Renal cortical epithelial cell (primary cell): Measurements from ENCODE around the gene ATAD3B. TPM values are rescaled to one million over a fixed set of nuclear protein-coding genes. Genes with fewer than 3 reads are reported as not detected.
"Not testable (repeated sequence)": the region's sequence is repeated elsewhere in the genome, so short reads cannot be mapped to it uniquely, and the experiment has no call there.

ENCODE experiments used
- DNase-seq: peaks from one replicate; pipeline ENCODE4 v3.0.0-alpha.2; 2011; ENCODE audit warnings: low read depth
- total RNA-seq: library from RNA; depleted of rRNA; stranded (reverse); fragments of >200 nt; gene quantifications from 2 replicates; pipeline ENCODE4 v1.2.3, GENCODE V29; 2014

The ATAD3B gene
- total RNA-seq, 1 donor from 2014 or later, result 12.2 TPM

DNA sequence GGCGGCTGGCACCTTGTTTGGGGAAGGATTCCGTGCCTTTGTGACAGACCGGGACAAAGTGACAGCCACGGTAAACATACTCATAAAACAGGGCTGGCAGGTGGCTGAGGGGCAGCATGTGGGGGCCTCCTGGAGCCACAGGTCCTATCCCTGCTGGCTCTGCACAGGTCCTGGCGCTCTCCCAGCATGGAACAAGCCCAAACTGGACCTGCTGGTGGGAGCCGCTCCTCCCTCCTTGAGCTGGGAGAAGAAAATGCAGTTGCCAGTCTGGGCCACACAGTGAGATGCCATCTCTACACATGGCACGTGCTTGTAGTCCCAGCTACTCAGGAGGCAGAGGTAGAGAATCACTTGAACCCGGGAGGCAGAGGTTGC lies 19.2 kb upstream of the ATAD3B start:
- not testable (repeated sequence) for DNase-seq

GRCh38 chr1:1452882-1453281 lies 18.7 kb upstream of the ATAD3B start:
- DNase-seq, result no peak

DNA sequence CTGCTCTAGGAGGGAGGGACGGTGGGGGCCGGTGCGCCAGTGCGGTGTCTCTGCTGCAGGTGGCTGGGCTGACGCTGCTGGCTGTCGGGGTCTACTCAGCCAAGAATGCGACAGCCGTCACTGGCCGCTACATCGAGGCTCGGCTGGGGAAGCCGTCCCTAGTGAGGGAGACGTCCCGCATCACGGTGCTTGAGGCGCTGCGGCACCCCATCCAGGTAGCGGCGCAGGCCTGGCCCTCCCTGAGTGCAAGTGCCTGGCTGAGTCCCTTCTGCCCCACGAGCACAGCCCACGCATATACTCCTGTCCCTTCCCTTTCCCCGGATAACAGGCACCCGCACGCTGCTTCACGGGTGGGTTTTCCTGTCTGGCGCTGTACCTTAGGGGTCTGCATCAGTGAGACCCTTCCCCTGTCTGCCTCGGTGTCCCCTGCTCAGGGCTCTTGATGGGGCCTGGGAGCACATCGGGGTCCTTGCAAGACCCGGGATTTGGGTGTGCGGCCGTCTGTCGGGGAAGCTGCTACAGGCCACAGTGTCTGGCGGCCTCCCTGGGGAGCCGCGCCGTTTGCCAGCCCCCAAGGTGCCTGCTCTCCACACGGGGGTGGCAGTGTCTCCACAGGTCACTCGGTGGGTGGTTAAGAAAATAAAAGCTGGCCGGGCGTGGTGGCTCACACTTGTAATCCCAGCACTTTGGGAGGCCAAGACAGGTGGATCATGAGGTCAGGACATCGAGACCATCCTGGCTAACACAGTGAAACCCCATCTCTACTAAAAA lies 17.1 kb upstream of the ATAD3B start:
- not testable (repeated sequence) for DNase-seq

- no peak for DNase-seq
Observed at GRCh38 chr1:1455366-1455884, 16.1 kb upstream of the ATAD3B start.

- DNase-seq, result not testable (repeated sequence)
Observed at GRCh38 chr1:1455934-1456333, 15.6 kb upstream of the ATAD3B start.

DNA sequence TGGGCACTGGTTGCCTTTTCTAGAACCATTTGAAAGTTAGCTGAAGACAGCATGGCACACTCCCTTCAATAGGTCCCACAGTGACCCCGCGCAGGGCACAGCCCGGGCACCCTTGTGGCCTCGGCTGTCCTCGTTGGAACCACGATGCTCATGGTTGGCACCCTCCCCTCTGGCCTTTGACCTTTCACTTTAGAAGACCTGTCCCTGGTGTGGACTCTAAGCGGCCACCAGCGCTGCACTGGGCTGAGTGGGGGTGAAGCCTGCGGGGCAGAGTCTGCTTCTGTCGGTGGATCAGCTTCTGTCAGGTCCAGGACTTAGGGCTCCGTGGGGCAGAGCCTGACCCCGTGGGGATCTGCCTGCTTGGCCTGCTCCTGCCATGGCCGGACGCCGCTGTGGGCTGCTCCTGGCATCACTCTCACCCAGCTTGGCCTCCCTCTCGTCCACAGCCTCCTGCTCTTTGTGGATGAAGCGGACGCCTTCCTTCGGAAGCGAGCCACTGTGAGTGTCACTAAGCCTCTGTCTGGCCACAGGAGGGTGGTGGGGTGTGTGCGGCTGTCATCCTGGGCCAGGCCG lies 14.8 kb upstream of the ATAD3B start:
- DNase-seq, result not testable (repeated sequence)

GRCh38 chr1:1459156-1459555 lies 12.4 kb upstream of the ATAD3B start:
- not testable (repeated sequence) for DNase-seq

GRCh38 chr1:1459711-1460110 lies 11.9 kb upstream of the ATAD3B start:
- not testable (repeated sequence) for DNase-seq

- no peak for DNase-seq
Observed at GRCh38 chr1:1460540-1461130, 10.9 kb upstream of the ATAD3B start.

- no peak for DNase-seq
Observed at GRCh38 chr1:1461721-1462317, 9.7 kb upstream of the ATAD3B start.

DNA sequence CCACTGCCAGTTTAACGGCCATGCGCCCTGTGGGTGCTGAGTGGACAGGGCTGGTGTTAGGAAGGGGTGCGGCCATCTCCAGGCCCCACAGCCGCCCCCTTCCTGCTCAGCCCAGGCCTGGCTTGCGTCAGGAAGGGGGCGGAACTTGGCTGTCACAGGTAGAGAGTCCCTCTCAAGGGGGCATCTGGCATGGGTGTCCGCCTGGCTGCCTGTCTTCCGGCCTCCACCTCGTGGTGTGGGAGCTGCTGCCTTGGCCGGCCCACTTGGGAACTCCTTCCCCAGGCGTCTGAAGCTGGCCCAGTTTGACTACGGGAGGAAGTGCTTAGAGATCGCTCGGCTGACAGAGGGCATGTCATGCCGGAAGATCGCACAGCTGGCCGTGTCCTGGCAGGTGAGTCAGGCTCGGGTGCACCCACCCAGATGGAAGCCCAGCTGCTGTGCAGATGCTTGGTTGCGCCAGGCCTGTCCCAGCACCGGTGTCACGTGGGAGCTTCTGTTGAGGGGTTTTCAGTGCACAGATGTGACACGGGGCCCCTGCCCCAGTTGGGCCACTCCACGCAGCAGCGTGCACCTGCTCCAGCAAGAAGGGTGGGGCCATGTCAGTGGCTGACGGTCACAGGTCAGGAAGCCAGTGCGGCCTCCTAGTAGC lies 9.1 kb upstream of the ATAD3B start:
- DNase-seq, result peak; percentile 24

DNA sequence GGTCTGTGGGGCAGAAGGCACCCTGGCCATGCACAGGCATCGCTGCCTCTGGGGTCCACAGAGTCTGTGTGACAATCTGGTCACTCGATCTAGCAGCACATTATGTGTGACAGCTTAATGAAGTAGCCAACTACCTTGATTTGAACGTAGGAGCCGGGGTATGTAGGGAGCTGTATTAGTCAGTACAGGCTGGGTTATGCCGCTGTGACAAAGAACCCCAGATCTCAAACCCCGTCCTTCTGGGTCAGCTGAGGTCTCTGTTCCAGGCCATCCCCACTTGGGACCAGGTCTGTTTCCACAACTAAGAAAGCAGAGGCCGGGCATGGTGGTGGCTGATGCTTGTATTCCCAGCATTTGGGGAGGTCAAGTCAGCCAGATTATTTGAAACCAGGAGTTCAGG lies 8.3 kb upstream of the ATAD3B start:
- no peak for DNase-seq

- not testable (repeated sequence) for DNase-seq
Observed at GRCh38 chr1:1468196-1468985, 3.2 kb upstream of the ATAD3B start.

- peak; percentile 19 for DNase-seq
Observed at GRCh38 chr1:1470626-1471388, 758 bp upstream of the ATAD3B start.

- peak; percentile 3 for DNase-seq
Observed at GRCh38 chr1:1472053-1472876, 700 bp downstream of the ATAD3B start.

DNA sequence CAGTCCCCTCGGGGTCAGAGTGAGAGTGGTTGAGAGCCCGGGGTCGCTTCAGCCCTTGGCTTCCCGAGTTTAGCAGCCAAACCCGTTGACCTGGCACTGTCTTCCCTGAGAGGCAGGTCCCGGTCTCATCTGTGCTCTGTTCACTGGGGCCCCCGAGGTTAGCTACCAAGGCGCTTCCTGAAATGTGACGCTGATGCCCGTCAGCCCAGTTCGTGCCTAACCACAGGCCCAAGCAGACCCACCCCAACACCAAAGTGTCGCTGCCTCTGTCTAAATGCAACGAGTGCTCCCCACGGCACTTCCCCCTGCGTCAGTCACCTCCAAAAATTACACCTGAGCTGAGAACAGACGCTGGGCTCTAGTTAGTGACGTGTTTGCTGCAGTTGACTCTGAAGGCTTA lies 4.4 kb downstream of the ATAD3B start:
- DNase-seq, result not testable (repeated sequence)

GRCh38 chr1:1477206-1477605 lies 5.6 kb downstream of the ATAD3B start:
- DNase-seq, result no peak

DNA sequence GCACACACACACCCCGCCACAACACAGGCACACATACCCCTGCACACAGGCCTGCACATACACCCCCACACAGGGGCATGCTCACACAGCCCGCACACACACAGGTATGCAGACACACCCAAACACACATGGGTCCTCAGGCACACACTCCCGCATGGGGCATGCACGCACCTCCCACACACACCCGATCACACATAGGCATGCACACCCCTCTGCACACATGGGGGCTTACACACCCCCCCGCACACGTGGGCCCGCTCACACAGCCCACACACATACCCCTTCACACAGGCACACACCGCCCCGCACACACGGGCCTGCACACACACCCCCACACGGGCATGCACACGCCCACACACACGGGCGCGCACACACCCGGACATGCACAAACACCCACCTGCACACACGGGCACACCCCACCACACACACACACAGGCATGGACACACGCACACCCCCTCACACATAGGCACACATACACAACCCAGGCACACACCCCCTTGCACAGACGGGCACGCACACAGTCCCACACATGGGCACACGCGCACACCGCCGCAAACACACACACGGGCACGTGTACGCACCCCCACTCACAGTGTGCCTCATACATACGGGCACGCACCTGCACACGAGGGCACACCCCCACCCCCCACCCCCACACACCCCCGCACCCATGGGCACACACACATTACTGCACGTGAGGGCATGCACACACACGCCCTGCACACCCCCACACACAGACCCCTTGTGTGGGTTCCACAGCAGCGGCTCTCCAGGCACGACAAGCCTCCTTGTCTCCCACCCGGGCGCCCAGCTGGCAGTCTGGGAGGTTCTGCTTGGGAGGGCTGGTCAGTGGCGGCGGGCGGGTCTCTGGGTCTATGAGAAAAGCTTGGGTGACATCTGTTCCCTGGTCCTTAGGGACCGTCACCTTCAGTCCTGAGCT lies 8.3 kb downstream of the ATAD3B start:
- DNase-seq, result no peak
